ENCODE data around the gene RDX. TPM values are rescaled to one million over a fixed set of nuclear protein-coding genes. Genes with fewer than 3 reads are reported as not detected.
A peak's percentile ranks its signal among the peaks of the same experiment; 100 is the strongest.

The RDX gene
- total and polyA plus RNA-seq, 2 of the 4 experiments (the other 2 are of a cell fraction) = 61.1 to 72.4 TPM

- ATAC-seq (ENCODE audit: low read depth) (no peak), DNase-seq (no peak)
- no peak overlapping the region for H4K8ac ChIP-seq (ENCODE audit: low read depth in 2 of 2, low read length in 2 of 2)
- H3K79me1 ChIP-seq (ENCODE audit: low read depth in 1 of 2, low read length in 2 of 2) = no peaks in the 10 kb centered on the region
- ChIA-PET POLR2A (ENCODE audit: unreplicated experiment) (no interaction called here), CTCF (no interaction called here)
- no peak overlapping the region for H3K4me3 ChIP-seq (ENCODE audit: insufficient read depth, low read depth, low read length)
- H3K9me1 ChIP-seq (ENCODE audit: insufficient read depth, low read length) = no peaks in the 10 kb centered on the region
- no peak overlapping the region for H3K27ac ChIP-seq (ENCODE audit: insufficient read depth, low read length)
- no peak overlapping the region for H3K9ac ChIP-seq (ENCODE audit: low read depth, low read length)
- H2AK5ac ChIP-seq (ENCODE audit: low read depth, low read length) = no peak overlapping the region
- no peak overlapping the region for H3K23ac ChIP-seq (ENCODE audit: low read depth, low read length)
- H2AK9ac ChIP-seq (replicated peaks; ENCODE audit: low read depth, low read length, poor library complexity) = no peak overlapping the region
- no peak overlapping the region for H3K18ac ChIP-seq (ENCODE audit: low read depth, low read length)
- H4K20me1 ChIP-seq (ENCODE audit: insufficient read depth, low read length) = no peaks in the 10 kb centered on the region
- H3K4ac ChIP-seq (ENCODE audit: low read depth, low read length) = no peak overlapping the region
- H3K36me3 ChIP-seq (ENCODE audit: control insufficient read depth, insufficient read depth, low read length) = no peaks in the 10 kb centered on the region
- H3K27me3 ChIP-seq (ENCODE audit: control insufficient read depth, insufficient read depth, low read length) = peaks cover 3% of the 10 kb centered on the region
- intact Hi-C loops (cut with micrococcal nuclease) = no loop called here
- H4K5ac ChIP-seq (ENCODE audit: low read depth, low read length) = no peak overlapping the region
- H3K4me2 ChIP-seq (ENCODE audit: low read depth, low read length) = no peak overlapping the region
- no TSS peak for BruUV-seq (replicated peaks)
- H3K4me1 ChIP-seq (ENCODE audit: control insufficient read depth, insufficient read depth, low read length) = peaks cover 2% of the 10 kb centered on the region; the same call in 1 of the 2 replicates
- no peak overlapping the region for H2BK20ac ChIP-seq (ENCODE audit: low read depth, low read length)
- TF ChIP-seq CHD1 (IDR thresholded peaks at IDR 0.05; ENCODE audit: low read depth, low read length) (no peak), RAD21 (IDR thresholded peaks at IDR 0.05; ENCODE audit: low read length) (no peak), FOS (IDR thresholded peaks at IDR 0.05; ENCODE audit: low read depth, low read length) (no peak), MXI1 (IDR thresholded peaks at IDR 0.05; ENCODE audit: borderline replicate concordance, low read depth, low read length) (no peak), NFE2L2 (IDR thresholded peaks at IDR 0.05; ENCODE audit: low read depth, low read length) (no peak), MAZ (IDR thresholded peaks at IDR 0.05; ENCODE audit: borderline replicate concordance, low read depth, low read length) (no peak), CEBPB (IDR thresholded peaks at IDR 0.05; ENCODE audit: low read depth, low read length) (no peak), RFX5 (IDR thresholded peaks at IDR 0.05; ENCODE audit: low read depth, low read length) (no peak), MAFK (IDR thresholded peaks at IDR 0.05; ENCODE audit: low read depth, low read length) (no peak), POLR2A (IDR thresholded peaks at IDR 0.05; ENCODE audit: low read depth, low read length) (no peak), SMC3 (IDR thresholded peaks at IDR 0.05; ENCODE audit: low read depth, low read length) (no peak), ELK1 (IDR thresholded peaks at IDR 0.05; ENCODE audit: borderline replicate concordance, low read depth, low read length) (no peak), CTCF (conservative IDR thresholded peaks at IDR 0.05; ENCODE audit: low read depth, low read length) (no peak), RCOR1 (IDR thresholded peaks at IDR 0.05; ENCODE audit: insufficient replicate concordance, low read length) (no peak), USF2 (IDR thresholded peaks at IDR 0.05; ENCODE audit: low read depth, low read length) (no peak)
- H3K14ac ChIP-seq (replicated peaks; ENCODE audit: low read depth, low read length) = no peak overlapping the region
- no peak overlapping the region for H2BK120ac ChIP-seq (ENCODE audit: low read depth, low read length)
- in situ Hi-C loops (cut with MboI; ENCODE audit: low sequenced_read_pairs) = no loop called here
- no peak overlapping the region for H4K91ac ChIP-seq (ENCODE audit: insufficient read depth, low read depth, low read length)
- no peak overlapping the region for H3K56ac ChIP-seq (ENCODE audit: extremely low read depth, insufficient read depth, low read length)
- dilution Hi-C loops (cut with HindIII; ENCODE audit: low sequenced_read_pairs, unreplicated experiment) = no loop called here
- no peak overlapping the region for H2BK5ac ChIP-seq (ENCODE audit: low read depth, low read length, poor library complexity, severe bottlenecking)
- H2BK15ac ChIP-seq (ENCODE audit: low read depth, low read length) = no peak overlapping the region
- no peaks in the 10 kb centered on the region for H3K9me3 ChIP-seq (ENCODE audit: control insufficient read depth, insufficient read depth, low read length)
- peak overlapping the region; percentile 64 for H2AFZ ChIP-seq (replicated peaks; ENCODE audit: low read length, poor library complexity)
- WGBS, 2 experiments (ENCODE audit: extremely low coverage in 2 of 2, insufficient read length in 1 of 2) = no CpG with 5 or more reads among the region's 5 CpGs
Observed at GRCh38 chr11:110308071-110308470, 11.7 kb upstream of the RDX start.
